Loucy (cell line): Measurements from ENCODE around the gene MOB3B.

Experiments
- H2AFZ ChIP-seq: fragments of 200-600 bp; sonication (generic); 2 replicates; pipeline ENCODE4 v1.6.0; 2016; ENCODE audit warnings: antibody characterized with exemption, mild to moderate bottlenecking, low read length, moderate library complexity
- H3F3A ChIP-seq: fragments of 200-600 bp; 2 replicates; pipeline ENCODE4 v1.6.0; 2016; ENCODE audit warnings: antibody characterized with exemption, low read depth, mild to moderate bottlenecking
- H3K27me3 ChIP-seq: fragments of 200-600 bp; sonication (generic); 2 replicates; pipeline ENCODE4 v1.6.1; 2014; ENCODE audit warnings: low read length, mild to moderate bottlenecking; ENCODE audit not compliant: insufficient read depth, poor library complexity, severe bottlenecking
- H3K36me3 ChIP-seq: fragments of 200-600 bp; sonication (generic); 2 replicates; pipeline ENCODE4 v1.6.1; 2016; ENCODE audit warnings: low read length; ENCODE audit not compliant: insufficient read depth
- H3K4me1 ChIP-seq: fragments of 200-600 bp; sonication (generic); 2 replicates; pipeline ENCODE4 v1.5.1; 2014; ENCODE audit warnings: low read length, mild to moderate bottlenecking; ENCODE audit not compliant: insufficient read depth, poor library complexity, severe bottlenecking
- H3K4me2 ChIP-seq: fragments of 200-600 bp; sonication (generic); 2 replicates; pipeline ENCODE4 v1.6.0; 2014; ENCODE audit warnings: antibody characterized with exemption, low read length, low read depth, mild to moderate bottlenecking; ENCODE audit not compliant: poor library complexity, severe bottlenecking
- H3K4me3 ChIP-seq: fragments of 200-600 bp; sonication (generic); 2 replicates; pipeline ENCODE4 v1.5.1; 2014; ENCODE audit warnings: low read length, mild to moderate bottlenecking, mixed read lengths; ENCODE audit not compliant: poor library complexity, severe bottlenecking
- H3K79me2 ChIP-seq: fragments of 200-600 bp; sonication (generic); 2 replicates; pipeline ENCODE4 v1.6.1; 2014; ENCODE audit warnings: low read length; ENCODE audit not compliant: insufficient read depth
- H3K9ac ChIP-seq: fragments of 200-600 bp; sonication (generic); 2 replicates; pipeline ENCODE4 v1.6.0; 2014; ENCODE audit warnings: mild to moderate bottlenecking, low read depth, low read length, moderate library complexity; ENCODE audit not compliant: poor library complexity, severe bottlenecking
- H3K9me2 ChIP-seq: fragments of 200-600 bp; sonication (generic); replicated peaks from 2 replicates; pipeline ENCODE4 v1.6.1; 2016; ENCODE audit warnings: low read depth, low read length, mixed read lengths
- H3K9me3 ChIP-seq: fragments of 200-600 bp; sonication (generic); 2 replicates; pipeline ENCODE4 v1.6.1; 2014; ENCODE audit warnings: mild to moderate bottlenecking, antibody characterized with exemption, low read length, low read depth; ENCODE audit not compliant: insufficient read depth
- H4K20me1 ChIP-seq: fragments of 200-600 bp; sonication (generic); 2 replicates; pipeline ENCODE4 v1.6.0; 2014; ENCODE audit warnings: antibody characterized with exemption, low read length, mild to moderate bottlenecking; ENCODE audit not compliant: insufficient read depth, poor library complexity, severe bottlenecking
- EZH2phosphoT487 ChIP-seq: fragments of 200-600 bp; IDR thresholded peaks from 2 replicates; pipeline ENCODE4 v1.6.1; 2018; ENCODE audit warnings: antibody characterized with exemption, mild to moderate bottlenecking, moderate library complexity, borderline replicate concordance
- TF ChIP-seq, protein P1 (sequence below): fragments of 200-600 bp; sonication (generic); conservative IDR thresholded peaks from 2 replicates; pipeline ENCODE4 v1.5.1; 2014; ENCODE audit warnings: mild to moderate bottlenecking, antibody characterized with exemption, low read length

Gene MOB3B

DNA sequence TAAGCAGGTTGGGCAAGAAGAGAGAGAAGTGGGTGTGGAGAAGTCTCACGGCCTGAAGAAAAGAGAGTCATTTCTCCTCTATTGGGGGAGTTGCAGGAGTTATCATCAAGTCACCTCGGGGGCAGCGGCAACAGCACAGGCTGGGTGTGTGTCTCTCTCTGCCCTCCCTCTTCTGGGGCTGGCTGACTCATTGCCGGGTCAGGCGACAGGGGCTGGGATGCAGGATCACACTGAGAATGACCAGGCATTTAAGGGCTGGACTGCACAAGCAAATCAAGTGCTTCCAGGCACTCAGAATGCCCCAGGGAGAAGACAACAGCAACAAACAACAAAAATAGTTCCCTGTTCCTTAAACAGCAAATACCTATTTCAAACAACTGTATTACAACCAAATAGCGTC, 226.4 kb downstream of the MOB3B start:
- no peaks in the 10 kb centered on the region for H3K79me2 ChIP-seq
- H3K4me3 ChIP-seq = no peak overlapping the region
- H4K20me1 ChIP-seq = no peaks in the 10 kb centered on the region
- no peak overlapping the region for H2AFZ ChIP-seq
- H3K9me3 ChIP-seq = no peaks in the 10 kb centered on the region
- H3K27me3 ChIP-seq = no peaks in the 10 kb centered on the region
- H3K9me2 ChIP-seq = no peaks in the 10 kb centered on the region
- H3K9ac ChIP-seq = no peak overlapping the region
- H3K4me1 ChIP-seq = no peaks in the 10 kb centered on the region
- TF ChIP-seq EZH2phosphoT487 = no peak
- TF ChIP-seq, protein P1, sequence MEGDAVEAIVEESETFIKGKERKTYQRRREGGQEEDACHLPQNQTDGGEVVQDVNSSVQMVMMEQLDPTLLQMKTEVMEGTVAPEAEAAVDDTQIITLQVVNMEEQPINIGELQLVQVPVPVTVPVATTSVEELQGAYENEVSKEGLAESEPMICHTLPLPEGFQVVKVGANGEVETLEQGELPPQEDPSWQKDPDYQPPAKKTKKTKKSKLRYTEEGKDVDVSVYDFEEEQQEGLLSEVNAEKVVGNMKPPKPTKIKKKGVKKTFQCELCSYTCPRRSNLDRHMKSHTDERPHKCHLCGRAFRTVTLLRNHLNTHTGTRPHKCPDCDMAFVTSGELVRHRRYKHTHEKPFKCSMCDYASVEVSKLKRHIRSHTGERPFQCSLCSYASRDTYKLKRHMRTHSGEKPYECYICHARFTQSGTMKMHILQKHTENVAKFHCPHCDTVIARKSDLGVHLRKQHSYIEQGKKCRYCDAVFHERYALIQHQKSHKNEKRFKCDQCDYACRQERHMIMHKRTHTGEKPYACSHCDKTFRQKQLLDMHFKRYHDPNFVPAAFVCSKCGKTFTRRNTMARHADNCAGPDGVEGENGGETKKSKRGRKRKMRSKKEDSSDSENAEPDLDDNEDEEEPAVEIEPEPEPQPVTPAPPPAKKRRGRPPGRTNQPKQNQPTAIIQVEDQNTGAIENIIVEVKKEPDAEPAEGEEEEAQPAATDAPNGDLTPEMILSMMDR = no peak
- no peaks in the 10 kb centered on the region for H3K36me3 ChIP-seq
- no peak overlapping the region for H3K4me2 ChIP-seq
- no peaks in the 10 kb centered on the region for H3F3A ChIP-seq

DNA sequence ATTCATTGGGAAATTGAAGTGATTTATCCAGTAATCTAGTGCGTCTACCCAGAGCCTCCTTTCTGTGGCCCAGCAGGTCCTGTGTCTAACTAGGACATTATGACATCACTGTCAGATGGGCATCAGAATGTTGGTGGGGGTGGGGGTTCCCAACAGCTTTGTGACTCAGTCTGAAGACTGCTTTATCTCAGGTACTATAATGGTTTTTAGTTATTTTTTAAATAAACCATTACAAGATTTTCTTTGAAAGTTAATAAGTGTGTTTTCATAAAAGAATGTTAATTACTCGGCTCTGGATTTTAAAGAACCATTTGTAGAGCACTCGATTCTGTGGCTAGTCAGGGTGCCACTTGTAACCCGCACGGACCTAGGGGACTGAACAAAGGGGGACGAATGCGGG, 232.6 kb downstream of the MOB3B start, which contains the start of gene EQTN:
EQTN (minus strand) TSS at position 101 of the 400 bp plus-strand sequence; CDS start at position 6, 95 bp downstream.
- no peaks in the 10 kb centered on the region for H3K79me2 ChIP-seq
- no peak within 1 kb of the TSS for H3K4me2 ChIP-seq
- no peak within 1 kb of the TSS for H3K4me3 ChIP-seq
- H2AFZ ChIP-seq = no peak within 1 kb of the TSS
- no peaks in the 10 kb centered on the region for H3K4me1 ChIP-seq
- H3F3A ChIP-seq = no peaks in the 10 kb centered on the region
- no peaks in the 10 kb centered on the region for H3K27me3 ChIP-seq
- H4K20me1 ChIP-seq = no peaks in the 10 kb centered on the region
- H3K36me3 ChIP-seq = no peaks in the 10 kb centered on the region
- H3K9me3 ChIP-seq = no peaks in the 10 kb centered on the region
- no peaks in the 10 kb centered on the region for H3K9me2 ChIP-seq
- no peak within 1 kb of the TSS for H3K9ac ChIP-seq
- TF ChIP-seq, protein P1 = no peak
- TF ChIP-seq EZH2phosphoT487 = no peak

DNA sequence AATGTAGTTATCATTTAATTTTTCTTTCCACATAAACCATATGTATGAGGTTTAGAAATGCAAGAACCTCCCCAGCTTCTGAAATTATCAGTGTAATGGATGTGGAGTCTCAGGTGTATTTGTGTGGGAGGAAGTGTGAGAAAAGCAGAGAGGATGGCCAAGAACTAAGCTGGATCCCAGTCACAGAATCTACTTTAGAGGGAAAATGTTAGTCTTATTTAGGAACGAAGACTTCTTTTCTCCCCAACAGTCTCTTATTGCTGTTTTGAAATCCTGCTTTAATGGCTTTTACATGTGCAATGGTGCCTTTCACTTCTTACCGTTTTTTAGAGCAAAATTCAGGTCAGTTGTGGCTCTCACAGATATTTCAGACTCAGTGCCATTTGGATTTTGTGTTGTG, 235.6 kb downstream of the MOB3B start:
- no peaks in the 10 kb centered on the region for H3F3A ChIP-seq
- no peak overlapping the region for H2AFZ ChIP-seq
- no peaks in the 10 kb centered on the region for H3K4me1 ChIP-seq
- H3K36me3 ChIP-seq = no peaks in the 10 kb centered on the region
- H3K9me3 ChIP-seq = no peaks in the 10 kb centered on the region
- H3K4me3 ChIP-seq = no peak overlapping the region
- TF ChIP-seq EZH2phosphoT487 = no peak
- TF ChIP-seq, protein P1 = no peak
- no peaks in the 10 kb centered on the region for H4K20me1 ChIP-seq
- H3K4me2 ChIP-seq = no peak overlapping the region
- H3K27me3 ChIP-seq = no peaks in the 10 kb centered on the region
- H3K9me2 ChIP-seq = no peaks in the 10 kb centered on the region
- H3K9ac ChIP-seq = no peak overlapping the region
- H3K79me2 ChIP-seq = no peaks in the 10 kb centered on the region
